HG03280 (cell line): ENCODE measurements around the gene HSPD1.

Source experiments
- ATAC-seq: cut with Tn5 transposase; IDR thresholded peaks from one replicate; pipeline ENCODE4 v1.9.1; 2021; ENCODE audit warnings: mild to moderate bottlenecking, moderate library complexity; ENCODE audit not compliant: unreplicated experiment

Gene HSPD1

GRCh38 chr2:197499594-197500502 is at the start of gene HSPD1, which contains the start of gene HSPE1:
TSS of gene HSPD1 (minus strand) at chr2:197499840. CDS start at chr2:197498848, 992 bp downstream.
TSS of gene HSPE1 (plus strand) at chr2:197500379. CDS start at chr2:197500437, 58 bp downstream.
- peak; percentile 84 for ATAC-seq

- ATAC-seq, result no peak
Measured at GRCh38 chr2:197548582-197548981, 48.9 kb upstream of the HSPD1 start.

GRCh38 chr2:197547163-197547900 is 47.7 kb upstream of the HSPD1 start:
- ATAC-seq, result no peak

- ATAC-seq, result no peak
Measured at GRCh38 chr2:197543206-197543605, 43.6 kb upstream of the HSPD1 start.

GRCh38 chr2:197539734-197540133 is 40.1 kb upstream of the HSPD1 start:
- ATAC-seq, result no peak

GRCh38 chr2:197538412-197538811 is 38.8 kb upstream of the HSPD1 start:
- no peak for ATAC-seq

- ATAC-seq, result no peak
Measured at GRCh38 chr2:197517150-197517549, 17.5 kb upstream of the HSPD1 start.

GRCh38 chr2:197516393-197516761 is 16.7 kb upstream of the HSPD1 start:
- no peak for ATAC-seq

GRCh38 chr2:197515739-197516392 is 16.2 kb upstream of the HSPD1 start, which contains the start of gene MOB4:
TSS of gene MOB4 (plus strand) at chr2:197516066. CDS start at chr2:197516087, 21 bp downstream.
- ATAC-seq, result peak; percentile 94

- peak; percentile 5 for ATAC-seq
Measured at GRCh38 chr2:197515315-197515738, 15.7 kb upstream of the HSPD1 start.

- ATAC-seq, result no peak
Measured at GRCh38 chr2:197514754-197515153, 15.1 kb upstream of the HSPD1 start.

GRCh38 chr2:197513915-197514314 is 14.3 kb upstream of the HSPD1 start:
- ATAC-seq, result no peak

GRCh38 chr2:197506658-197507057 is 7.0 kb upstream of the HSPD1 start:
- ATAC-seq, result no peak

- ATAC-seq, result no peak
Measured at GRCh38 chr2:197504512-197504911, 4.9 kb upstream of the HSPD1 start.

GRCh38 chr2:197504000-197504399 is 4.4 kb upstream of the HSPD1 start:
- ATAC-seq, result no peak

- ATAC-seq, result no peak
Measured at GRCh38 chr2:197502685-197503084, 3.0 kb upstream of the HSPD1 start.

- ATAC-seq, result no peak
Measured at GRCh38 chr2:197502201-197502600, 2.6 kb upstream of the HSPD1 start.

GRCh38 chr2:197500503-197501131 is 977 bp upstream of the HSPD1 start:
- no peak for ATAC-seq

- ATAC-seq, result peak; percentile 19
Measured at GRCh38 chr2:197498937-197499593, 575 bp downstream of the HSPD1 start.

- no peak for ATAC-seq
Measured at GRCh38 chr2:197498235-197498936, 1.3 kb downstream of the HSPD1 start.
